H9 (cell line): ENCODE measurements around the gene FIBP. TPM values are rescaled to one million over a fixed set of nuclear protein-coding genes. Genes with fewer than 3 reads are reported as not detected.

Experiments used
- DNase-seq: peaks from one replicate; pipeline ENCODE4 v3.0.0-alpha.2; 2017
- H2AFZ ChIP-seq: one replicate; pipeline ENCODE4 v1.6.1; 2013; ENCODE audit warnings: mild to moderate bottlenecking, low read length, control low read depth, moderate library complexity
- H2AK5ac ChIP-seq: 2 replicates; pipeline ENCODE4 v1.6.1; 2013; ENCODE audit warnings: low read length, control low read depth, mixed read lengths; ENCODE audit not compliant: insufficient read length
- H2BK120ac ChIP-seq: one replicate; pipeline ENCODE4 v1.6.1; 2013; ENCODE audit warnings: low read depth, mild to moderate bottlenecking, low read length, control low read depth, inconsistent platforms; ENCODE audit not compliant: poor library complexity, severe bottlenecking
- H2BK12ac ChIP-seq: 2 replicates; pipeline ENCODE4 v1.6.1; 2013; ENCODE audit warnings: low read length, control low read depth, mixed read lengths, low read depth; ENCODE audit not compliant: insufficient read length
- H2BK15ac ChIP-seq: 2 replicates; pipeline ENCODE4 v1.6.1; 2013; ENCODE audit warnings: low read depth, low read length, control low read depth
- H2BK20ac ChIP-seq: one replicate; pipeline ENCODE4 v1.6.1; 2013; ENCODE audit warnings: low read depth, mild to moderate bottlenecking, low read length, control low read depth, inconsistent platforms; ENCODE audit not compliant: poor library complexity, severe bottlenecking
- H2BK5ac ChIP-seq: 2 replicates; pipeline ENCODE4 v1.6.1; 2013; ENCODE audit warnings: low read length, control low read depth, mixed read lengths; ENCODE audit not compliant: insufficient read length
- H3K14ac ChIP-seq: 2 replicates; pipeline ENCODE4 v1.6.1; 2013; ENCODE audit warnings: low read length, control low read depth; ENCODE audit not compliant: insufficient read depth
- H3K18ac ChIP-seq: 2 replicates; pipeline ENCODE4 v1.6.1; 2013; ENCODE audit warnings: low read depth, mild to moderate bottlenecking, mixed read lengths, low read length, control low read depth; ENCODE audit not compliant: insufficient read length
- H3K23ac ChIP-seq: 2 replicates; pipeline ENCODE4 v1.6.1; 2013; ENCODE audit warnings: low read length, control low read depth, mixed read lengths, low read depth; ENCODE audit not compliant: insufficient read length
- H3K23me2 ChIP-seq: 2 replicates; pipeline ENCODE4 v1.6.1; 2013; ENCODE audit warnings: low read depth, mild to moderate bottlenecking, mixed read lengths, low read length, control low read depth; ENCODE audit not compliant: insufficient read length, poor library complexity, severe bottlenecking
- H3K27ac ChIP-seq: 2 replicates; pipeline ENCODE4 v1.5.1; 2013; ENCODE audit warnings: low read length, control low read depth, mixed read lengths, low read depth; ENCODE audit not compliant: insufficient read length
- H3K27me3 ChIP-seq: 2 replicates; pipeline ENCODE4 v1.6.1; 2013; ENCODE audit warnings: low read length, control low read depth, inconsistent platforms; ENCODE audit not compliant: insufficient read depth
- H3K4ac ChIP-seq: 2 replicates; pipeline ENCODE4 v1.6.1; 2013; ENCODE audit warnings: low read depth, mild to moderate bottlenecking, control low read depth, inconsistent platforms, low read length, moderate library complexity
- H3K4me1 ChIP-seq: 2 replicates; pipeline ENCODE4 v1.6.1; 2013; ENCODE audit warnings: low read length, control low read depth, inconsistent platforms; ENCODE audit not compliant: insufficient read depth
- H3K4me2 ChIP-seq: 2 replicates; pipeline ENCODE4 v1.6.1; 2013; ENCODE audit warnings: low read length, control low read depth, mixed read lengths; ENCODE audit not compliant: insufficient read length, insufficient read depth
- H3K56ac ChIP-seq: 2 replicates; pipeline ENCODE4 v1.6.1; 2013; ENCODE audit warnings: low read depth, mild to moderate bottlenecking, mixed read lengths, low read length, control low read depth; ENCODE audit not compliant: insufficient read length
- H3K79me1 ChIP-seq: 2 replicates; pipeline ENCODE4 v1.6.1; 2013; ENCODE audit warnings: low read depth, mild to moderate bottlenecking, moderate library complexity, low read length, control low read depth, inconsistent platforms; ENCODE audit not compliant: insufficient read depth, poor library complexity, severe bottlenecking
- H3K79me2 ChIP-seq: 2 replicates; pipeline ENCODE4 v1.6.1; 2013; ENCODE audit warnings: low read length, control low read depth, inconsistent platforms; ENCODE audit not compliant: insufficient read depth
- H3K9ac ChIP-seq: 2 replicates; pipeline ENCODE4 v1.6.1; 2013; ENCODE audit warnings: low read length, control low read depth, mixed read lengths; ENCODE audit not compliant: insufficient read length; ENCODE audit errors: extremely low read depth
- H3K9me3 ChIP-seq: one replicate; pipeline ENCODE4 v1.6.1; 2013; ENCODE audit warnings: low read depth, low read length, inconsistent platforms; ENCODE audit not compliant: control insufficient read depth
- H3T11ph ChIP-seq: one replicate; pipeline ENCODE4 v1.6.1; 2013; ENCODE audit warnings: mild to moderate bottlenecking, low read length, control low read depth, inconsistent platforms
- H4K20me1 ChIP-seq: one replicate; pipeline ENCODE4 v1.6.1; 2013; ENCODE audit not compliant: control insufficient read depth, insufficient read length, insufficient read depth
- H4K5ac ChIP-seq: 2 replicates; pipeline ENCODE4 v1.6.1; 2013; ENCODE audit warnings: low read depth, mild to moderate bottlenecking, mixed read lengths, low read length, control low read depth; ENCODE audit not compliant: insufficient read length
- H4K8ac ChIP-seq: replicated peaks from 2 replicates; pipeline ENCODE4 v1.6.1; 2013; ENCODE audit warnings: low read length, control low read depth, mixed read lengths, low read depth; ENCODE audit not compliant: insufficient read length
- H4K91ac ChIP-seq: 2 replicates; pipeline ENCODE4 v1.6.1; 2013; ENCODE audit warnings: low read depth, mild to moderate bottlenecking, moderate library complexity, mixed read lengths, low read length, control low read depth; ENCODE audit not compliant: insufficient read length
- H3K27ac Mint-ChIP-seq, 3 experiments: 2 replicates in 2 of 3; 3 replicates in 1 of 3; pipeline ENCODE4 v1.8.0; 2020 to 2021; ENCODE audit warnings: mixed read lengths in 3 of 3, mild to moderate bottlenecking in 1 of 3, moderate library complexity in 1 of 3
- H3K27me3 Mint-ChIP-seq: 2 replicates; pipeline ENCODE4 v1.8.0; 2021; ENCODE audit warnings: low read depth, mild to moderate bottlenecking, moderate library complexity, mixed read lengths
- H3K36me3 Mint-ChIP-seq, 3 experiments: 2 replicates in 2 of 3; 3 replicates in 1 of 3; pipeline ENCODE4 v1.8.0; 2020 to 2021; ENCODE audit warnings: low read depth in 3 of 3, mixed read lengths in 3 of 3; ENCODE audit not compliant: insufficient read depth in 1 of 3
- H3K4me1 Mint-ChIP-seq, 2 experiments: 2 replicates each; pipeline ENCODE4 v1.8.0; 2020; ENCODE audit warnings: mixed read lengths in 2 of 2
- H3K4me3 Mint-ChIP-seq, 2 experiments: 2 replicates in 1 of 2; 3 replicates in 1 of 2; pipeline ENCODE4 v1.8.0; 2020 to 2021; ENCODE audit warnings: mild to moderate bottlenecking in 2 of 2, mixed read lengths in 2 of 2, moderate library complexity in 1 of 2
- H3K9me3 Mint-ChIP-seq, 2 experiments: 2 replicates in 1 of 2; 3 replicates in 1 of 2; pipeline ENCODE4 v1.8.0; 2020; ENCODE audit warnings: mild to moderate bottlenecking in 2 of 2, mixed read lengths in 2 of 2, moderate library complexity in 1 of 2
- WGBS: extraction: QIAGEN DNeasy Blood & Tissue Kit; methylation state at CpG from one replicate; pipeline ENCODE4 v1.1.7; 2013; ENCODE audit warnings: missing lambda C conversion rate, low lambda C conversion rate, mixed read lengths; ENCODE audit not compliant: insufficient read length; ENCODE audit errors: extremely low coverage; 5-methylcytosine and 5-hydroxymethylcytosine counted together
- total RNA-seq: library from RNA; stranded (reverse); gene quantifications from 2 replicates; pipeline ENCODE4 v1.2.1, GENCODE V29; 2021
- TF ChIP-seq, protein P1 (sequence below): fragments of 200-600 bp; sonication (generic); conservative IDR thresholded peaks from 3 replicates; pipeline ENCODE4 v1.8.0; 2021; ENCODE audit warnings: antibody characterized with exemption, mild to moderate bottlenecking

FIBP gene
- total RNA-seq, 1 experiment from 2014 or later: 87.0 TPM

DNA sequence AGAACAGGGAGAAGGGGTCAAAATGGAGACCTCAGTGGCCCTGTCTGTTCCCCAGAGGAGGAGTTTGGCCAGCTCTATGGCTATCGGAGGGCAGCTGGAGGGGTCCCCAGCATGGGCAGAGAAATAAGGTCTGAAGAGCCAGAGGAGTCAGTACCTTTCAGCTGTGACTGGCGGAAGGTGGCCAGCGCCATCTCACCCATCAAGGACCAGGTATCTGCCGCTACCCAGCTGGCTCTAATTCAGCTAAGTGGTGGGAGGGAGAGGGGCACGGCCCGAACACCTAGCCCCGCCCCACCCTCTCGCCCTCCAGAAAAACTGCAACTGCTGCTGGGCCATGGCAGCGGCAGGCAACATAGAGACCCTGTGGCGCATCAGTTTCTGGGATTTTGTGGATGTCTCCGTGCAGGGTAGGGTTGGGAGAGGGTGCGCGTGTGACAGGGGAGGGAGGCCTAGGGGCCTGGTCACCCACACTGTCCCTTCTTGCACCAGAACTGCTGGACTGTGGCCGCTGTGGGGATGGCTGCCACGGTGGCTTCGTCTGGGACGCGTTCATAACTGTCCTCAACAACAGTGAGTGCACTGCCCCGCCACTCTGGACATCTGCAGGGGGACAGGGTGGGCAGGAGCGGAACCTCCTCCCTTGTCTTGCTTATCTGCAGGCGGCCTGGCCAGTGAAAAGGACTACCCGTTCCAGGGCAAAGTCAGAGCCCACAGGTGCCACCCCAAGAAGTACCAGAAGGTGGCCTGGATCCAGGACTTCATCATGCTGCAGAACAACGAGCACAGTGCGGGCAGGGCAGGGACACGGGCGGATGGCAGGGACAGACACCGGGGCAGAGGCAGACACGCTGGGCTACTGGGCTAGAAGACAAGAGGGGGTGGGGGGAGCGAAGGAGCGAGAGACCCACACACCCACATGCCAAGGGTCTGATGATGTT, 5.9 kb downstream of the FIBP start:
- H2BK120ac ChIP-seq: no peak overlapping the region
- no peak for DNase-seq
- no peak overlapping the region for H2BK12ac ChIP-seq
- no peak overlapping the region for H3K23ac ChIP-seq
- H3K4ac ChIP-seq: no peak overlapping the region
- no peak overlapping the region for H3K4me2 ChIP-seq
- Mint-ChIP-seq H3K9me3 (no peaks in the 10 kb centered on the region; a peak in 1 of 5 replicates), H3K27ac (no peak overlapping the region), H3K4me1 (peaks cover 4 to 16% of the 10 kb centered on the region in 2 experiments), H3K36me3 (peaks cover 35 to 56% (median 53%) of the 10 kb centered on the region in 3 experiments), H3K4me3 (no peak overlapping the region), H3K27me3 (peaks cover 7% of the 10 kb centered on the region)
- H3K23me2 ChIP-seq: no peaks in the 10 kb centered on the region
- H3K27ac ChIP-seq: no peak overlapping the region
- H4K8ac ChIP-seq: no peak overlapping the region
- no peak overlapping the region for H4K5ac ChIP-seq
- H3K56ac ChIP-seq: no peak overlapping the region
- no peak overlapping the region for H4K91ac ChIP-seq
- no peaks in the 10 kb centered on the region for H3K79me2 ChIP-seq
- no peaks in the 10 kb centered on the region for H3K27me3 ChIP-seq
- no peaks in the 10 kb centered on the region for H4K20me1 ChIP-seq
- no peak overlapping the region for H2AFZ ChIP-seq
- no peak overlapping the region for H3K9ac ChIP-seq
- H3K18ac ChIP-seq: no peak overlapping the region
- no peak overlapping the region for H3T11ph ChIP-seq
- TF ChIP-seq, protein P1, sequence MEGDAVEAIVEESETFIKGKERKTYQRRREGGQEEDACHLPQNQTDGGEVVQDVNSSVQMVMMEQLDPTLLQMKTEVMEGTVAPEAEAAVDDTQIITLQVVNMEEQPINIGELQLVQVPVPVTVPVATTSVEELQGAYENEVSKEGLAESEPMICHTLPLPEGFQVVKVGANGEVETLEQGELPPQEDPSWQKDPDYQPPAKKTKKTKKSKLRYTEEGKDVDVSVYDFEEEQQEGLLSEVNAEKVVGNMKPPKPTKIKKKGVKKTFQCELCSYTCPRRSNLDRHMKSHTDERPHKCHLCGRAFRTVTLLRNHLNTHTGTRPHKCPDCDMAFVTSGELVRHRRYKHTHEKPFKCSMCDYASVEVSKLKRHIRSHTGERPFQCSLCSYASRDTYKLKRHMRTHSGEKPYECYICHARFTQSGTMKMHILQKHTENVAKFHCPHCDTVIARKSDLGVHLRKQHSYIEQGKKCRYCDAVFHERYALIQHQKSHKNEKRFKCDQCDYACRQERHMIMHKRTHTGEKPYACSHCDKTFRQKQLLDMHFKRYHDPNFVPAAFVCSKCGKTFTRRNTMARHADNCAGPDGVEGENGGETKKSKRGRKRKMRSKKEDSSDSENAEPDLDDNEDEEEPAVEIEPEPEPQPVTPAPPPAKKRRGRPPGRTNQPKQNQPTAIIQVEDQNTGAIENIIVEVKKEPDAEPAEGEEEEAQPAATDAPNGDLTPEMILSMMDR: no peak
- H2AK5ac ChIP-seq: no peak overlapping the region
- peaks cover under 1% of the 10 kb centered on the region; the same call in 1 of the 2 replicates for H3K4me1 ChIP-seq
- H2BK5ac ChIP-seq: no peak overlapping the region
- no peak overlapping the region for H3K14ac ChIP-seq
- H2BK20ac ChIP-seq: no peak overlapping the region
- WGBS: no CpG with 5 or more reads among the region's 30 CpGs
- H2BK15ac ChIP-seq: no peak overlapping the region
- H3K9me3 ChIP-seq: no peaks in the 10 kb centered on the region
- H3K79me1 ChIP-seq: no peaks in the 10 kb centered on the region
